GM21526 (cell line): ENCODE measurements around the gene ORM1.

Source experiments
- ATAC-seq: cut with Tn5 transposase; IDR thresholded peaks from one replicate; pipeline ENCODE4 v1.9.1; 2021; ENCODE audit warnings: moderate library complexity; ENCODE audit not compliant: unreplicated experiment, low FRiP score

Gene ORM1

GRCh38 chr9:114375386-114376175 lies 52.7 kb downstream of the ORM1 start:
- ATAC-seq = no peak
